RPMI7951 (cell line): ENCODE data around the gene CRISPLD2. TPM values are rescaled to one million over a fixed set of nuclear protein-coding genes. Genes with fewer than 3 reads are reported as not detected.
A peak's percentile ranks its signal among the peaks of the same experiment; 100 is the strongest.
"Not testable (repeated sequence)": the region's sequence is repeated elsewhere in the genome, so short reads cannot be mapped to it uniquely, and the experiment has no call there.

Experiments
- DNase-seq: peaks from one replicate; pipeline ENCODE4 v3.0.0-alpha.2; 2012; ENCODE audit warnings: low read depth
- total RNA-seq: library from RNA; depleted of rRNA; stranded (reverse); fragments of >200 nt; shearing (Covaris generic); gene quantifications from 2 replicates; pipeline ENCODE4 v1.2.3, GENCODE V29; 2014

CRISPLD2 gene
- total RNA-seq, 1 experiment from 2014 or later, result 8.8 TPM

GRCh38 chr16:84821728-84822689 is 2.2 kb downstream of the CRISPLD2 start:
- DNase-seq, result peak; percentile 70

DNA sequence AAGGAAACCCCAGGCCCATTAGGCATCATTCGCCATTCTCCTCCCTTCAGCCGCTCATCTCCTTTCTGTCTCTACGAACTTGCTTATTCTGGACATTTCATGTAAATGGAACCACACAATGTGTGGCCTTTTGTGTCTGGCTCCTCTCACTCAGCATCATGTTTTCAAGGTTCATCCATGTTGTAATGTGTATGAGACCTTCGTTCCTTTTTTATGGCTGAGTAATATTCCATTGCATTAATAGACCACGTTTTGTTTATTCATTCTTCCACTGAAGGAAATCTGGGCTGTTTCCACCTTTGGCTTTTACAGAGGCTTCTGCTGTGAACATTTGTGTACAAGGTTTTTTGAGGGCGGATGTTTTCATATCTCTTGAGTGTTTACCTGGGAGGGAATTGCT is 3.2 kb downstream of the CRISPLD2 start:
- DNase-seq, result no peak

- DNase-seq, result no peak
These were observed 3.7 kb downstream of the CRISPLD2 start for GRCh38 chr16:84823484-84823883.

GRCh38 chr16:84823926-84824325 is 4.1 kb downstream of the CRISPLD2 start:
- no peak for DNase-seq

DNA sequence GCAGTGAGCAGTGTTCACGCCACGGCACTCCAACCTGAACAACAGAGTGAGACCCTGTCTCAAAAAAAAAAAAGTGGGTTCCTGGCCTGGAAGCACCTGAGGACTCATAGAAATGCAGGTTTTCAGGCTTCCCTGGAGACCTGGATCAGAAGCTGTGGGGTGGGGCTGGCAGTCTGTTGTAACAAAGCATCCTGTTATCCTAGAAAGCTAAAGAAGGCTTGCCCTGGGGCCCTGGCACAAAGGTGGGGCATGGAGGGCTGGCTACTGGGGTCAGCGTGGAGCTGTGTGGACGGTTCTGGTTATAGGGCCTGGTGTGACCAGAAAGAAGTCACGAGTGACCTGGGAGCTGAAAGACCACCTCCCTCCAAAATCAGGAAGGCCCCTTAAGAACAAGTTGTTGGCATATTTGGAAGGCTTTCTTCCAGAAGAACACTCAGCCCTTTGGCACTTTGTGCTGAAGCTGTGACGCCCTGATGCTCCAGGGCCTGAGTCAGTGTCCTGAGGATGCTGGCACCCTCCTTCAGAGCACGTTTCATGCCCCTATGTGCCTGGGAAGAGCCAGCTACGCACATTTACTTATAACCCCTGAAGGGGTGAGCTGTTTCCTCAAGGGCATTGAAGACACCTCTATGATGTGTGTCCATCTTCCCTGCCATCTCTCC is 6.2 kb downstream of the CRISPLD2 start:
- DNase-seq, result peak; percentile 64

GRCh38 chr16:84826558-84826941 is 6.8 kb downstream of the CRISPLD2 start:
- peak; percentile 76 for DNase-seq

DNA sequence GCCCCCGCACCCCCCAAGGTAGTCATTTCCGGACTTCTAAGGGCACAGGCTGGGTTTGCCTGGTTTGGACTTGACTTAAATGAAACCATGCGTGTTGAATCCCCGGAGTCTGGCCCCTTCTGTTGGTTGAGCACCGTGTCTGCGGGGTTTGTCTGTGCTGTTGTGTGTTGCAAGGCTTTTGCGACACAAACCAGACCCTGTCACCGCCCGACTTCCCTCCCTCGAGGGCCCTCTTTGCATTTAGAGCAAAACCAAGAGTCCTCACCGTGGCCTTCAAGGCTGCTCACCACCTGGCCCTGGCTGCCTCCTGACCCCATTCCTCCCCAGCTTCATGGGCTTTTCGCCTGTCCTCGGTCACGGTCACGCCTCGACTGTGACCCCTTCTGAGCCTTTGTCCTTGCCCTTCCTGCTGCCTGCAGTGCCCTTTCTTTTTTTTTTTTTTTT is 7.4 kb downstream of the CRISPLD2 start:
- DNase-seq, result peak; percentile 86

DNA sequence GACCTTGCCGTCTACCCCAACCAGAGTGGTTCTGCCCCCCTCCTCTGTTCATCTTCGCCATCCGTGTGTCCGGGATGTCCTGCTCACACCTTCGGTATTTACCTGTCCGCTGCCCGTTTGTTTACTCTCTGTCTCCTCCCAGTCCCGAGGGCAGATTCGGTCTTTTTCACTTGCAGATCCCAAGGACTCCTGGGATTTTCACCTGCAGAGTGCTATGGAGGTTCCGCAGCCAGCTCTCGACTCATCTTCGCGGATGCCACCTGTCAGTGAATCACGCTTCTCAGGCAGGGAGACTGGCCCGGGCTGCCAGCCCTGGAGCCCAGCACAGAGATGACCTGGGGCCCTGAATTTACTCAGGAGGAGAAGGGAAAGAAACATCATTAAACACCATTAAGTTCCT is 8.1 kb downstream of the CRISPLD2 start:
- no peak for DNase-seq

- no peak for DNase-seq
These were observed 8.5 kb downstream of the CRISPLD2 start for GRCh38 chr16:84828322-84828721.

GRCh38 chr16:84829168-84829965 is 9.6 kb downstream of the CRISPLD2 start:
- DNase-seq, result peak; percentile 96

GRCh38 chr16:84830765-84831384 is 11.1 kb downstream of the CRISPLD2 start:
- no peak for DNase-seq

DNA sequence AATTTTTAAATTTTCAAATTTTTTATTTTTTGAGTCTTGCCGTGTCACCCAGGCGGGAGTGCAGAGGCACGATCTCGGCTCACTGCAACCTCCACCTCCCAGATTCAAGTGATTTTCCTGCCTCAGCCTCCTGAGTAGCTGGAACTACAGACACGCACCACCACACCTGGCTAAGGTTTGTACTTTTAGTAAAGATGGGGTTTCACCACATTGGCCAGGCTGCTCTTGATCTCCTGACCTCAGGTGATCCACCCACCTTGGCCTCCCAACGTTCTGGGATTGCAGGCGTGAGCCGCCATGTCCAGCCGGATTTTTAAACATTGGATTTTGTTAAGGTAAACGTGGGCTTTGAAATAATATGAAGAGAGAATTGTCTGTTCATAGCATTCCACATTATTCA is 11.9 kb downstream of the CRISPLD2 start:
- DNase-seq, result not testable (repeated sequence)

DNA sequence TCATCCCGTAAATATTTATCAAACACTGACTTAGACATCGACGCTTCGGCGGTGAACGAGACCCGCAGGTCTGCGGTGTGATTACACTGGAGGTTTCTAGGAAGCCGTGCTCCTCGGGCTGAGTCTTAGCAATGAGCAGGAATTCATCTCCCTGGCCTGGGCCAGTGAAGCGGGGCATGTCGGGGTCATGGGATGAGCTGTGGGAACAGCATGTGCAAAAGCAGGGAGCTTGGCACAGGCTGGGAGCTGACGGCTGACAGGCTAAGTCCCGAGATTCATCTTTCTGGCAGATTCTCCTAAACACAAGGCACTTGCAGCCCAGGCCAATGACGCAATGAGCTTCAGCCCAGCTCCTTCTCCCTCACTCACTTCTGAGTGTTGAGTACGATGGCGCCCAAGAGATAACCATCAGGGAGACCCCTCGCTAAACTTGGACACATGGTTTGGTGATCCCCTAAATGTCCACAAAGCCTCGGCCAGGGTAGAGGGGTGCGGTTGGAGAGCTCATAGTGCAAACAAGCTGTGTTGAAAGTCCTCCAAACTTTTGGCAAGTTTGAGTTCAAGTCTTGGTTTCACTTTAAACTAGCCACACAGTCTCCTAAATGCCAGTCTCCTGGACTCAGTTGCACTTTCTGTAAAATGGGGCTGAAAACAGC is 12.8 kb downstream of the CRISPLD2 start:
- DNase-seq, result peak; percentile 60

GRCh38 chr16:84833144-84833500 is 13.3 kb downstream of the CRISPLD2 start:
- DNase-seq, result no peak

DNA sequence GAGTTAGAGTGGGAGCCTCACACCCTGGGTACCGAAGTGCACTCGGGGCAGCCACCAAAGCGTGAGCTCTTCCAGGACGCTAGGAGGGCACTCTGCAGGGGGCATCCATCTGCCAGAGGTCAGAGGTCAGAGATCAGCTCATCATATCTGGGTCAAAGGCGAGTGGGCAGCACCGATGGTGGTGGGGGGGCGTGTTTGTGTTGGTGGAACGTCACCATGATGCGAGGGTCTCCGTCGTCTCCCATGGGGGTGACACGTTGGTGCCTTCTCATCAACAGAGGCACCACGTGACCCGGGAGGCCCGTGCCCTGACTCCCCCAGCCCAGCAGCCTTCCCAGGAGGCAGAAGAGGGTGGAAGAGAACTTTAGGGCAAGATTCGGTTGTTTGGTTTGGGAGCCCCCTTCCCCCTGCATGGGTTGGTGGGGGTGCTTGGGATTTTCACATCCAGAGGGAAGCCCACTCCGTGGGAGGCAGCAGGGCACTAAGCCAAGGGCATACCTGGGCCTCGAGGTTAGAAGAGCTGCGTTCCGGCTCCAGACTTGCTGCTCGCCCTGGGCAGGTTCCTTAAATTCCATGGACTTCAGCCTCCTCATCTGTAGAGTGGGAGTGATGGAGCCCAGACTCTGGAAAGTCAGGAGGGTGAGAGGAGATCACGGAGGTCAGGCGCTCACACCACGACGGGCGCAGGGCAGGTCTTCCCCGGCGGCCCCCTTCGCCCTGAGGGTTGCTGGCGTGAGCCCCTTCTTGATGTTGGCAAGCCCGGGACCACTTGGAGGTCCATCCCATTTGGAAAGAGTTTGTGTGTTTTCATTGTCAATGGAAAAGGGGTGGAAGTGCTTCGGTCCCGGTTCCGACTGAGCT is 14.0 kb downstream of the CRISPLD2 start:
- DNase-seq, result no peak

GRCh38 chr16:84834403-84834772 is 14.6 kb downstream of the CRISPLD2 start:
- DNase-seq, result peak; percentile 99

DNA sequence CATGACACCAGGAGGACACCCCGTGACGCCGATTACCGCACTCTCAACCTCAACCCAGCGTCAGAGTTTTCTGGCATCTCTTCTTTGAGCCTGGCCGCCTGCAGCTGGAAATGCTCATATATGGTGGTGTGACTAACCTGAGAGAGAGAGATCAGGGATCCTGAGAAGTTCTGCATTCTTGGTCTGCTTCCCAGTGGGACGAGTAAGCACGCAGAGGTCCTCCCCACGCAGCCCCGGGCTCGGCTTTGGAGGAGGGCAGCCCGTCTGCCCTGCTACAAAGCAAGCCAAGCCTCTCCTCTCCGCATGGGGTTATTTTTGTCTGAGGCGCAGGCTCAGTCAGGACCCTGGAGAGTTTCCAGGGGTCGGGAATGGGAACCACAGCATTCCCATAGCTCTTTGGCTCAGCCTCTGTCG is 16.5 kb downstream of the CRISPLD2 start:
- DNase-seq, result peak; percentile 100

- no peak for DNase-seq
These were observed 17.2 kb downstream of the CRISPLD2 start for GRCh38 chr16:84836967-84837366.

DNA sequence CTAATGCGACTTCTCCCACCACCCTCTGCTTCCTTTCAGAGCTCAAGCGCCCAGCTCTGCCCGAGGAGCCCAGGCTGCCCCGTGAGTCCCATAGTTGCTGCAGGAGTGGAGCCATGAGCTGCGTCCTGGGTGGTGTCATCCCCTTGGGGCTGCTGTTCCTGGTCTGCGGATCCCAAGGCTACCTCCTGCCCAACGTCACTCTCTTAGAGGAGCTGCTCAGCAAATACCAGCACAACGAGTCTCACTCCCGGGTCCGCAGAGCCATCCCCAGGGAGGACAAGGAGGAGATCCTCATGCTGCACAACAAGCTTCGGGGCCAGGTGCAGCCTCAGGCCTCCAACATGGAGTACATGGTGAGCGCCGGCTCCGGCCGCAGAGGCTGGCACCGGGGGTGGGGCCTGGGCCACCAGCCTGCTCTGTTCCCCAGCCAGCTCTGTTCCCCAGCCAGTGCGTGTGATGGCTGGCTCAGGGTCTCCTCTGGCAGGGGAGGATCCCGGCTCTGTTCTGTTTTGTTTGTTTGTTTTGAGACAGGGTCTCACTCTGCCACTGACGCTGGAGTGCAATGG is 18.7 kb downstream of the CRISPLD2 start:
- DNase-seq, result no peak

- DNase-seq, result peak; percentile 86
These were observed 19.3 kb downstream of the CRISPLD2 start for GRCh38 chr16:84839054-84839453.
